Measurements from ENCODE around the gene SMIM41.

- no peak for TF ChIP-seq CTCF (IDR thresholded peaks at IDR 0.05)
- TF ChIP-seq POLR2AphosphoS5 (IDR thresholded peaks at IDR 0.05): no peak
- no peak for TF ChIP-seq POLR2A (IDR thresholded peaks at IDR 0.05)
Measured at GRCh38 chr12:52132754-52133161, 53.3 kb downstream of the SMIM41 start.

All from sigmoid colon (tissue), 4 donors.